ENCODE data around the gene NTN1.

DNA sequence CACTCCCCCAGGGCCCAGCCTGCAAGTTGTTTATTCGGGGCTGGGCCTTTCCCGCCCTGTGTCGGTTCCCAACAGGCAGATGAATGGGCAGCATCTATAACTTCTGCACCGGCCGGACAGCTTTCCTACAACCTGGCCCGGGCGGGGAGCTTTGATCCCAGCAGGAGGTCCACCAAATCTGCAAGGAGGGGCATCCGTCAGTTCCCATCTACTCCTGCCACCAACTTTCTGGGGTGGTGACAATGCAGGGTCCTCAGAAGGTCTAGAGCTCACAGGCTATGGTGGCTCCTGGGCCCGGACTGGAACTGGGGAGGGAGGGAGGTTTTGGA is 211.9 kb downstream of the NTN1 start:
- TF ChIP-seq, protein P1, sequence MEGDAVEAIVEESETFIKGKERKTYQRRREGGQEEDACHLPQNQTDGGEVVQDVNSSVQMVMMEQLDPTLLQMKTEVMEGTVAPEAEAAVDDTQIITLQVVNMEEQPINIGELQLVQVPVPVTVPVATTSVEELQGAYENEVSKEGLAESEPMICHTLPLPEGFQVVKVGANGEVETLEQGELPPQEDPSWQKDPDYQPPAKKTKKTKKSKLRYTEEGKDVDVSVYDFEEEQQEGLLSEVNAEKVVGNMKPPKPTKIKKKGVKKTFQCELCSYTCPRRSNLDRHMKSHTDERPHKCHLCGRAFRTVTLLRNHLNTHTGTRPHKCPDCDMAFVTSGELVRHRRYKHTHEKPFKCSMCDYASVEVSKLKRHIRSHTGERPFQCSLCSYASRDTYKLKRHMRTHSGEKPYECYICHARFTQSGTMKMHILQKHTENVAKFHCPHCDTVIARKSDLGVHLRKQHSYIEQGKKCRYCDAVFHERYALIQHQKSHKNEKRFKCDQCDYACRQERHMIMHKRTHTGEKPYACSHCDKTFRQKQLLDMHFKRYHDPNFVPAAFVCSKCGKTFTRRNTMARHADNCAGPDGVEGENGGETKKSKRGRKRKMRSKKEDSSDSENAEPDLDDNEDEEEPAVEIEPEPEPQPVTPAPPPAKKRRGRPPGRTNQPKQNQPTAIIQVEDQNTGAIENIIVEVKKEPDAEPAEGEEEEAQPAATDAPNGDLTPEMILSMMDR (IDR thresholded peaks at IDR 0.05; ENCODE audit: poor library complexity), result no peak
- TF ChIP-seq EZH2phosphoT487 (IDR thresholded peaks at IDR 0.05; ENCODE audit: low read depth, severe bottlenecking, unreplicated experiment), result no peak

All from hepatocyte (in vitro differentiated cells).